Heart right ventricle (tissue), 16 donors: ENCODE measurements around the gene PAK6. TPM values are rescaled to one million over a fixed set of nuclear protein-coding genes. Genes with fewer than 3 reads are reported as not detected.
A peak's percentile ranks its signal among the peaks of the same experiment; 100 is the strongest.

Experiments
- ATAC-seq, 8 donors: fragments of 200-7000 bp; cut with Tn5 transposase; one replicate each; pipeline ENCODE4 v1.9.1; 2020; ENCODE audit warnings: mild to moderate bottlenecking in 8 of 8, moderate library complexity in 8 of 8, moderate number of reproducible peaks in 1 of 8
- DNase-seq, 2 donors: peaks; one replicate each; pipeline ENCODE4 v3.0.0-alpha.2; 2020
- H3K27ac ChIP-seq, 10 donors: fragments of 200-600 bp; sonication (generic) in 2 of 10; one replicate each; pipeline versions ENCODE4 v1.5.0 to v1.8.0; 2020 to 2022; ENCODE audit warnings: mild to moderate bottlenecking in 3 of 10
- H3K27me3 ChIP-seq, 7 donors: fragments of 200-600 bp; one replicate each; pipeline ENCODE4 v1.8.0; 2021 to 2022; ENCODE audit warnings: mild to moderate bottlenecking in 2 of 7
- H3K36me3 ChIP-seq, 9 donors: fragments of 200-600 bp; sonication (generic) in 1 of 9; one replicate each; pipeline versions ENCODE4 v1.5.0 to v1.8.0; 2020 to 2022; ENCODE audit warnings: mild to moderate bottlenecking in 2 of 9
- H3K4me1 ChIP-seq, 9 donors: fragments of 200-600 bp; sonication (generic) in 1 of 9; one replicate each; pipeline versions ENCODE4 v1.5.0 to v1.8.0; 2020 to 2022; ENCODE audit warnings: mild to moderate bottlenecking in 4 of 9
- H3K4me3 ChIP-seq, 10 donors: fragments of 200-600 bp; sonication (generic) in 2 of 10; one replicate each; pipeline versions ENCODE4 v1.5.0 to v1.8.0; 2020 to 2022; ENCODE audit warnings: mild to moderate bottlenecking in 7 of 10, moderate library complexity in 2 of 10
- H3K9me3 ChIP-seq, 11 donors: fragments of 200-600 bp in 10 of 11; sonication (generic) in 2 of 11; one replicate each; pipeline versions ENCODE4 v1.5.0 to v1.8.0; 2013 to 2022; ENCODE audit warnings: mild to moderate bottlenecking in 2 of 11, control low read depth in 1 of 11, moderate library complexity in 1 of 11
- CTCF ChIP-seq, 9 donors: fragments of 200-600 bp; sonication (generic) in 2 of 9; IDR thresholded peaks; one replicate each; pipeline versions ENCODE4 v1.5.0 to v1.8.0; 2021 to 2022; ENCODE audit warnings: antibody characterized with exemption in 9 of 9, mild to moderate bottlenecking in 5 of 9, moderate library complexity in 1 of 9
- WGBS, 2 donors: extraction: QIAGEN DNeasy Blood & Tissue Kit; methylation state at CpG; one replicate each; pipeline ENCODE4 v1.1.7; 2013; ENCODE audit warnings: inconsistent platforms in 1 of 2; 5-methylcytosine and 5-hydroxymethylcytosine counted together
- intact Hi-C, 10 donors: fragments of 100-400 bp; cut with DNase I; formaldehyde crosslinking; loops; one replicate each; pipeline versions ENCODE4 v1.11.1 to v1.14.2; 2022
- long read RNA-seq, 3 donors: library from polyadenylated mRNA; unstranded; transcript quantifications; one replicate each; pipeline ENCODE4 v2.0.0, GENCODE V29; 2020 to 2021
- polyA plus RNA-seq, 2 donors: library from polyadenylated mRNA; stranded (reverse); fragments of 200-250 nt; gene quantifications; one replicate each; pipeline ENCODE4 v1.2.3, GENCODE V29; 2013
- total RNA-seq, 10 donors: library from RNA; stranded (reverse); fragmentation: NEBNext Ultra II Directional in 3 of 10; extraction: Animal tissue kit (Norgen Biotek cat#: 25700) in 3 of 10; gene quantifications; one replicate each; pipeline versions ENCODE4 v1.2.1 to v1.2.4, GENCODE V29; 2021 to 2023
- donor health status: Arrhythmogenic right ventricular cardiomyopathy.
- donor health status: ischemic (EF 13 %, LVEDD 7.1; RV severe dilation, severe dysfunction).
- donor health status: healthy with polysubstance abuse.
- donor health status: DM: no; HTN: yes; CAD: no.
- donor health status: DM: no; HTN: no; CAD: no.
- donor health status: ischemic (EF 25% LVEDD 6.9; RV normal size, moderate dysfunction).
- donor health status: ischemic (EF 25% LVEDD 5.7; RV mildly dilated, moderate dysfunction).
- donor health status: healthy.
- donor health status: DM: yes; HTN: yes; CAD: no.
- donor health status: Ischemic cardiomyopathy.
- donor health status: ischemic (EF 35%, LVEDD 5.7; RV mildly dilated, moderate dysfunction).
- donor health status: nonischemic (EF 11% LVEDD 7.7; RV severe dilation, severe dysfunction).
- donor health status: DM: yes; HTN: yes; CAD: no.
- donor health status: PGD.
- donor health status: ischemic (EF 29% LVEDD 5.4; RV normal size, mild dysfunction).
- donor health status: nonischemic (EF 23%, LVEDD 6.1; RV moderate dilation, normal function).

PAK6 gene
- total RNA-seq, result 10 to 100 TPM in 1 of 10 donors, 1 to 10 TPM in 9; 5.9 to 14.1 (median 7.6) TPM
- 1 to 10 TPM in 1 of 2 donors, under 1 TPM in 1; 0.48 to 3.0 TPM for polyA plus RNA-seq
- long read RNA-seq, donor 1, partial matches to known transcripts, result 5 of 5 reads
- long read RNA-seq, donor 1, other reads (novel, unspliced or antisense), result 0 of 5 reads
- long read RNA-seq, donor 2, partial matches to known transcripts, result 3 of 3 reads
- long read RNA-seq, donor 2, other reads (novel, unspliced or antisense), result 0 of 3 reads
- long read RNA-seq, donor 3, partial matches to known transcripts, result 23 of 27 reads
- long read RNA-seq, donor 3, other reads (novel, unspliced or antisense), result 1 of 27 reads

GRCh38 chr15:40238532-40239403 lies at the start of gene PAK6:
PAK6 (plus strand) TSS chr15:40239063; CDS start chr15:40264786, 25,723 bp downstream.
- intact Hi-C loops, result no loop called here
- TF ChIP-seq CTCF (IDR thresholded peaks at IDR 0.05), result no peak
- Histone ChIP-seq H3K9me3 (no peaks in the 10 kb centered on the region), H3K36me3 (no peaks in the 10 kb centered on the region), H3K4me1 (peaks cover 0 to 32% (median 0%) of the 10 kb centered on the region in 9 donors), H3K4me3 (peak within 1 kb of the TSS in 9 of 10 donors; percentile 7 to 45 (median 35)), H3K27me3 (peaks cover 0 to 24% (median 13%) of the 10 kb centered on the region in 7 donors), H3K27ac (no peak within 1 kb of the TSS)
- 6 to 7% methylated on average over 39 of the region's 39 CpGs for WGBS, 2 donors
- peak; percentile 51 to 84 (median 70) for ATAC-seq
- no peak for DNase-seq

GRCh38 chr15:40190591-40190990 lies 48.3 kb upstream of the PAK6 start:
- no peaks in the 10 kb centered on the region for H3K4me1 ChIP-seq
- intact Hi-C loops, result no loop called here
- ATAC-seq, result no peak
- 94 to 95% methylated on average over 6 of the region's 6 CpGs for WGBS, 2 donors
- TF ChIP-seq CTCF (IDR thresholded peaks at IDR 0.05), result no peak
- no peaks in the 10 kb centered on the region for H3K27me3 ChIP-seq
- peaks cover 0 to 17% (median 0%) of the 10 kb centered on the region in 9 donors for H3K36me3 ChIP-seq
- no peak for DNase-seq
- H3K4me3 ChIP-seq, result no peak overlapping the region
- H3K27ac ChIP-seq, result no peak overlapping the region
- no peaks in the 10 kb centered on the region for H3K9me3 ChIP-seq

GRCh38 chr15:40192942-40193341 lies 45.9 kb upstream of the PAK6 start:
- Histone ChIP-seq H3K27ac (no peak overlapping the region), H3K27me3 (no peaks in the 10 kb centered on the region), H3K4me3 (no peak overlapping the region), H3K36me3 (peaks cover 0 to 12% (median 0%) of the 10 kb centered on the region in 9 donors), H3K9me3 (no peaks in the 10 kb centered on the region), H3K4me1 (no peaks in the 10 kb centered on the region)
- intact Hi-C loops, result no loop called here
- no peak for ATAC-seq
- TF ChIP-seq CTCF (IDR thresholded peaks at IDR 0.05), result no peak
- 82 to 89% methylated on average over 1 of the region's 1 CpG for WGBS, 2 donors
- DNase-seq, result no peak

GRCh38 chr15:40197434-40197833 lies 41.4 kb upstream of the PAK6 start:
- no peaks in the 10 kb centered on the region for H3K27me3 ChIP-seq
- ATAC-seq (no peak), DNase-seq (no peak)
- TF ChIP-seq CTCF (IDR thresholded peaks at IDR 0.05), result no peak
- no peaks in the 10 kb centered on the region for H3K4me1 ChIP-seq
- 93 to 97% methylated on average over 1 of the region's 1 CpG for WGBS, 2 donors
- peaks cover 0 to 28% (median 0%) of the 10 kb centered on the region in 9 donors for H3K36me3 ChIP-seq
- no peak overlapping the region for H3K27ac ChIP-seq
- no peaks in the 10 kb centered on the region for H3K9me3 ChIP-seq
- intact Hi-C loops, result no loop called here
- no peak overlapping the region for H3K4me3 ChIP-seq
